Panc1 (cell line): ENCODE data around the gene HS1BP3. TPM values are rescaled to one million over a fixed set of nuclear protein-coding genes. Genes with fewer than 3 reads are reported as not detected.

Source experiments
- ATAC-seq: fragments of 200-7000 bp; cut with Tn5 transposase; 2 replicates; pipeline ENCODE4 v1.9.1; 2020; ENCODE audit warnings: mild to moderate bottlenecking, moderate library complexity
- BruUV-seq: library from RNA; stranded (reverse); fragments of 400-500 nt; replicated peaks from 2 replicates; lab custom pipeline; 2021; lab: Mats Ljungman, UMichigan
- CTCF ChIA-PET: fragments of 300-600 bp; sonication (Branson Sonifier 250); formaldehyde crosslinking; loops from one replicate; lab custom pipeline; 2022; ENCODE audit warnings: antibody characterized with exemption; lab: Charles Lee
- POLR2A ChIA-PET: fragments of 300-600 bp; sonication (Branson Sonifier 250); formaldehyde crosslinking; loops from one replicate; lab custom pipeline; 2022; ENCODE audit warnings: antibody characterized with exemption; lab: Charles Lee
- DNase-seq: peaks from one replicate; pipeline ENCODE4 v3.0.0-alpha.2; 2010; ENCODE audit warnings: low read depth, low spot score
- H3K27ac ChIP-seq: 2 replicates; pipeline ENCODE4 v1.5.1; 2011; ENCODE audit warnings: mild to moderate bottlenecking, low read length, inconsistent platforms
- H3K27me3 ChIP-seq: fragments of 200-500 bp; sonication (Bioruptor generic); 2 replicates; pipeline ENCODE4 v1.6.0; 2014; ENCODE audit warnings: low read length, inconsistent platforms; ENCODE audit not compliant: control insufficient read depth, insufficient read depth
- H3K36me3 ChIP-seq: fragments of 200-500 bp; sonication (Bioruptor generic); 2 replicates; pipeline ENCODE4 v1.5.1; 2014; ENCODE audit warnings: inconsistent platforms, mild to moderate bottlenecking, low read length, moderate library complexity; ENCODE audit not compliant: control insufficient read depth, insufficient read depth
- H3K4me1 ChIP-seq: 2 replicates; pipeline ENCODE4 v1.5.1; 2011; ENCODE audit warnings: inconsistent platforms, mild to moderate bottlenecking, low read length, moderate library complexity; ENCODE audit not compliant: control insufficient read depth, insufficient read depth
- H3K4me3 ChIP-seq, 2 experiments: 2 replicates each; pipeline ENCODE4 v1.5.1; 2011 to 2012; ENCODE audit warnings: low read depth in 2 of 2, low read length in 2 of 2, mild to moderate bottlenecking in 2 of 2, inconsistent platforms in 1 of 2, moderate library complexity in 1 of 2
- H3K9me3 ChIP-seq: fragments of 200-500 bp; sonication (Bioruptor generic); 2 replicates; pipeline ENCODE4 v1.5.1; 2014; ENCODE audit warnings: low read depth, mild to moderate bottlenecking, inconsistent platforms, low read length, moderate library complexity; ENCODE audit not compliant: control insufficient read depth, insufficient read depth
- CTCF ChIP-seq: fragments of 450-650 bp; IDR thresholded peaks from 2 replicates; pipeline ENCODE4 v1.5.1; 2017; ENCODE audit warnings: mild to moderate bottlenecking
- POLR2AphosphoS5 ChIP-seq: IDR thresholded peaks from 2 replicates; pipeline ENCODE4 v1.6.1; 2012; ENCODE audit warnings: mild to moderate bottlenecking, low read depth, low read length, moderate library complexity
- SIN3A ChIP-seq: IDR thresholded peaks from 2 replicates; pipeline ENCODE4 v1.6.1; 2012; ENCODE audit warnings: low read depth, mild to moderate bottlenecking, low read length, moderate library complexity, borderline replicate concordance; ENCODE audit not compliant: insufficient read depth
- TCF7L2 ChIP-seq: IDR thresholded peaks from 2 replicates; pipeline ENCODE4 v1.6.1; 2011; ENCODE audit warnings: mild to moderate bottlenecking, low read depth, low read length, inconsistent platforms
- in situ Hi-C: cut with HindIII; loops from 2 replicates; pipeline ENCODE4 v1.10.0; 2016; ENCODE audit warnings: low sequenced_read_pairs, low pct_unique_long_range_greater_than_20kb
- intact Hi-C: fragments of 100-400 bp; cut with micrococcal nuclease; formaldehyde crosslinking; loops from one replicate; pipeline ENCODE4 v1.10.0; 2022; ENCODE audit not compliant: unreplicated experiment
- total RNA-seq: library from RNA; stranded (reverse); gene quantifications from one replicate; pipeline ENCODE4 v1.2.1, GENCODE V29; 2021; ENCODE audit not compliant: unreplicated experiment
- TF ChIP-seq, protein P1 (sequence below), 2 experiments: IDR thresholded peaks; 2 replicates each; pipeline ENCODE4 v1.6.1; 2011 to 2012; ENCODE audit warnings: low read depth in 2 of 2, control low read depth in 1 of 2, low read length in 1 of 2, mild to moderate bottlenecking in 1 of 2, moderate library complexity in 1 of 2; ENCODE audit not compliant: insufficient read depth in 1 of 2

Gene HS1BP3
- total RNA-seq, 1 experiment from 2014 or later, result 46.1 TPM

DNA sequence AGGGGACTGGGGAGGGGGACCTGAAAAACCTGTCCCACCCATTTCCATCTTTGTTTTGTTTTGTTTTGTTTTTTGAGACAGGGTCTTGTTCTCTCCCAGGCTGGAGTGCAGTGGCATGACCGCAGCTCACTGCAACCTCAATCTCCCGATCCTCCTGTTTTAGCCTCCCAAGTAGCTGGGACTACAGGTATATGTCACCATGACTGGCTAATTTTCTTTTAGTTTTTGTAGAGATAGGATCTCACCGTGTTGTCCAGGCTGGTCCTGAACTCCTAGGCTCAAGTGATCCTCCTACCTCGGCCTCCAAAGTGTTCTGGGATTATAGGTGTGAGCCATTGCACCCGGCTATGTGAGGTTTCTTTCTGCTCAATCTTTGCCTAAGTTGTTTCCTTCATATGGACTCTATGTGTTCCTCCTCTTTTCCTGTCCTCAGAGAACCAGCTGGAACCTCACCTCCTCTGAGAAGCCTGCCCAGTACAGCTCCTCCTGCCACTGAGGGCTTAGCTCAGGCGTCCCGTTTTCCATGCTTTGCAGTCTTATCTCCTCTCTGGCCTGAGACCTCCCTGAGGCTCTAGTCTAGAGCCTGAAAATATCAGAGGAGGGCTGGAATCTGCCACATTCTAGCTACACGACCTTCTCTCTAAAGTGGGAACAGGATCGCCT, 74.8 kb downstream of the HS1BP3 start:
- CTCF ChIA-PET, result interaction anchor here (0.7 kb wide), 1 partner anchor 43 kb away, joined by 3 read pairs; no protein-coding TSS in a partner anchor
- Histone ChIP-seq H3K27me3 (no peaks in the 10 kb centered on the region), H3K4me1 (peaks cover 34% of the 10 kb centered on the region), H3K4me3 (no peak overlapping the region), H3K9me3 (no peaks in the 10 kb centered on the region), H3K27ac (peak overlapping the region; percentile 71; the same call in 1 of the 2 replicates), H3K36me3 (no peaks in the 10 kb centered on the region)
- in situ Hi-C loops, result no loop called here
- no peak for TF ChIP-seq POLR2AphosphoS5
- TF ChIP-seq, protein P1, sequence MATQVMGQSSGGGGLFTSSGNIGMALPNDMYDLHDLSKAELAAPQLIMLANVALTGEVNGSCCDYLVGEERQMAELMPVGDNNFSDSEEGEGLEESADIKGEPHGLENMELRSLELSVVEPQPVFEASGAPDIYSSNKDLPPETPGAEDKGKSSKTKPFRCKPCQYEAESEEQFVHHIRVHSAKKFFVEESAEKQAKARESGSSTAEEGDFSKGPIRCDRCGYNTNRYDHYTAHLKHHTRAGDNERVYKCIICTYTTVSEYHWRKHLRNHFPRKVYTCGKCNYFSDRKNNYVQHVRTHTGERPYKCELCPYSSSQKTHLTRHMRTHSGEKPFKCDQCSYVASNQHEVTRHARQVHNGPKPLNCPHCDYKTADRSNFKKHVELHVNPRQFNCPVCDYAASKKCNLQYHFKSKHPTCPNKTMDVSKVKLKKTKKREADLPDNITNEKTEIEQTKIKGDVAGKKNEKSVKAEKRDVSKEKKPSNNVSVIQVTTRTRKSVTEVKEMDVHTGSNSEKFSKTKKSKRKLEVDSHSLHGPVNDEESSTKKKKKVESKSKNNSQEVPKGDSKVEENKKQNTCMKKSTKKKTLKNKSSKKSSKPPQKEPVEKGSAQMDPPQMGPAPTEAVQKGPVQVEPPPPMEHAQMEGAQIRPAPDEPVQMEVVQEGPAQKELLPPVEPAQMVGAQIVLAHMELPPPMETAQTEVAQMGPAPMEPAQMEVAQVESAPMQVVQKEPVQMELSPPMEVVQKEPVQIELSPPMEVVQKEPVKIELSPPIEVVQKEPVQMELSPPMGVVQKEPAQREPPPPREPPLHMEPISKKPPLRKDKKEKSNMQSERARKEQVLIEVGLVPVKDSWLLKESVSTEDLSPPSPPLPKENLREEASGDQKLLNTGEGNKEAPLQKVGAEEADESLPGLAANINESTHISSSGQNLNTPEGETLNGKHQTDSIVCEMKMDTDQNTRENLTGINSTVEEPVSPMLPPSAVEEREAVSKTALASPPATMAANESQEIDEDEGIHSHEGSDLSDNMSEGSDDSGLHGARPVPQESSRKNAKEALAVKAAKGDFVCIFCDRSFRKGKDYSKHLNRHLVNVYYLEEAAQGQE (IDR thresholded peaks at IDR 0.05; ENCODE audit: insufficient read depth in 1 of 2, low read depth in 2 of 2, low read length in 1 of 2), result no peak
- no peak for TF ChIP-seq TCF7L2
- no peak for TF ChIP-seq SIN3A
- TF ChIP-seq CTCF, result no peak
- no TSS peak for BruUV-seq
- POLR2A ChIA-PET, result interaction anchor here (0.7 kb wide), 1 partner anchor 125 kb away, joined by 3 read pairs; no protein-coding TSS in a partner anchor
- ATAC-seq (no peak), DNase-seq (no peak)
- intact Hi-C loops, result no loop called here

DNA sequence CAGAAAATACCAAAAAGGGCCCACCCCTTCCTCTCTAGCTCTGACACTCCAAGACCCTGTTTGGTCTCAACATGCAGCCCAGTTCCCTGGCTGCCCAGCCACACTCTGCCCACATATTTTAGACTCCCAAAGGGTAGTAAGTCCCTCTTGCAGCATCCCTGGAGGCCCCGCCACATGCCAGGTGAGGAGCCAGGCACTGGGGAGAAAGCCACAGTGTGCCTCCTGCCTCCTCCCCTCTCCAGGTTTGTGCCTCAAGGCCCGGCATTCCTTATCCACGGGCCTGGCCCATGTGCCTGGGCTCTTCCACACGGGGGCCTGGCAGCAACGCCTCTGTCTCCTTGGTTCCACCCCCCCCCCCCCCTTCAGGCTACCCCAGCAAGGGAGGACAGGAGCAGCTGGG, 75.5 kb downstream of the HS1BP3 start:
- ChIA-PET CTCF (no interaction called here), POLR2A (interaction anchor here (0.7 kb wide), 1 partner anchor 124 kb away, joined by 3 read pairs; no protein-coding TSS in a partner anchor)
- TF ChIP-seq POLR2AphosphoS5, result no peak
- TF ChIP-seq TCF7L2, result no peak
- H3K27me3 ChIP-seq, result no peaks in the 10 kb centered on the region
- no peak for DNase-seq
- in situ Hi-C loops (no loop called here), intact Hi-C loops (no loop called here)
- peaks cover 34% of the 10 kb centered on the region for H3K4me1 ChIP-seq
- no peaks in the 10 kb centered on the region for H3K36me3 ChIP-seq
- no TSS peak for BruUV-seq
- H3K4me3 ChIP-seq, result no peak overlapping the region
- no peaks in the 10 kb centered on the region for H3K9me3 ChIP-seq
- peak overlapping the region; percentile 12; the same call in 1 of the 2 replicates for H3K27ac ChIP-seq
- ATAC-seq, result no peak

DNA sequence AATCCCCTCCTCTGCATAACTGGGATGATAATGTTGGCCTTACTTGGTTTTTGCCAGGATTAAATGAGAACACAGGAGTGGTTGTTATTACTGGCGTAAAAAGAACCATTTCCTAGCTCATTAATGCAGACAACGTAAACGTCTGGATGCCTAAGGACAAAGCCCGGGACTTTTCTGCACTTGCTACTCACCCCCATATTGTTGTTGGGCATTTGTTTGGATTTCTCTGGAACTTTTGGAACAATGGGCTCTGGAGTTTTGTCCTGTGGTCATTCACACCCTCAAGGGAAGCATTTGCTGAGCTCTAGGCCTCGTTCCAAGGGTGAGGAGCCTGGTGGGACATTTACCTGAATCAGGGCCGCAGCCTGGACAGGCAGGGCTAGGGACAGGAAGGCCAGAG, 76.0 kb downstream of the HS1BP3 start:
- Histone ChIP-seq H3K4me3 (no peak overlapping the region), H3K36me3 (no peaks in the 10 kb centered on the region), H3K9me3 (no peaks in the 10 kb centered on the region), H3K4me1 (peaks cover 34% of the 10 kb centered on the region), H3K27me3 (no peaks in the 10 kb centered on the region), H3K27ac (no peak overlapping the region)
- intact Hi-C loops (no loop called here), in situ Hi-C loops (no loop called here)
- TF ChIP-seq, protein P1 (IDR thresholded peaks at IDR 0.05; ENCODE audit: insufficient read depth in 1 of 2, low read depth in 2 of 2, low read length in 1 of 2), result no peak
- no peak for TF ChIP-seq TCF7L2
- no peak for TF ChIP-seq SIN3A
- no peak for TF ChIP-seq CTCF
- TF ChIP-seq POLR2AphosphoS5, result no peak
- ATAC-seq, result no peak
- ChIA-PET CTCF (no interaction called here), POLR2A (no interaction called here)
- DNase-seq, result no peak
- no TSS peak for BruUV-seq
